Panc1 (cell line): ENCODE measurements around the gene ANKRD26.

Source experiments
- CTCF ChIP-seq: fragments of 450-650 bp; IDR thresholded peaks from 2 replicates; pipeline ENCODE4 v1.5.1; 2017; ENCODE audit warnings: mild to moderate bottlenecking
- REST ChIP-seq, 2 experiments: IDR thresholded peaks; 2 replicates each; pipeline ENCODE4 v1.6.1; 2011 to 2012; ENCODE audit warnings: low read depth in 2 of 2, control low read depth in 1 of 2, low read length in 1 of 2, mild to moderate bottlenecking in 1 of 2, moderate library complexity in 1 of 2; ENCODE audit not compliant: insufficient read depth in 1 of 2
- TCF7L2 ChIP-seq: IDR thresholded peaks from 2 replicates; pipeline ENCODE4 v1.6.1; 2011; ENCODE audit warnings: mild to moderate bottlenecking, low read depth, low read length, inconsistent platforms

- TF ChIP-seq CTCF (no peak), TCF7L2 (no peak), REST (IDR thresholded peaks at IDR 0.05; ENCODE audit: insufficient read depth in 1 of 2, low read depth in 2 of 2, low read length in 1 of 2) (no peak)
Observed at GRCh38 chr10:26978519-26978918, 121.8 kb downstream of the ANKRD26 start.
